ENCODE data around the gene KRTAP2-2. TPM values are rescaled to one million over a fixed set of nuclear protein-coding genes. Genes with fewer than 3 reads are reported as not detected.
"Not testable (repeated sequence)": the region's sequence is repeated elsewhere in the genome, so short reads cannot be mapped to it uniquely, and the experiment has no call there.

KRTAP2-2 gene
- total RNA-seq, 1 experiment from 2014 or later: not detected

GRCh38 chr17:41064301-41064700 is 9.3 kb upstream of the KRTAP2-2 start:
- H3K4me1 Mint-ChIP-seq (ENCODE audit: low read depth, unreplicated experiment): peaks cover 56% of the 10 kb centered on the region
- H3K27ac Mint-ChIP-seq (ENCODE audit: unreplicated experiment): no peak overlapping the region
- H3K4me3 Mint-ChIP-seq (ENCODE audit: low read depth, unreplicated experiment): no peak overlapping the region
- TF ChIP-seq CTCF (IDR thresholded peaks at IDR 0.05; ENCODE audit: unreplicated experiment): no peak
- DNase-seq: no peak
- no TSS peak for BruUV-seq (replicated peaks)
- intact Hi-C loops (cut with micrococcal nuclease; ENCODE audit: unreplicated experiment): loop anchor here (5.0 kb wide), 1 partner anchor 207 kb away; no protein-coding TSS in a partner anchor
- CTCF ChIA-PET: interaction anchor here (1.2 to 1.3 kb wide), 2 partner anchors 15 to 340 kb away, joined by 3 read pairs; no protein-coding TSS in a partner anchor
- H3K9me3 Mint-ChIP-seq (ENCODE audit: low read depth, unreplicated experiment): no peaks in the 10 kb centered on the region
- H3K27me3 Mint-ChIP-seq (ENCODE audit: unreplicated experiment): no peaks in the 10 kb centered on the region
- H3K36me3 Mint-ChIP-seq (ENCODE audit: insufficient read depth, unreplicated experiment): peaks cover 16% of the 10 kb centered on the region

- Mint-ChIP-seq H3K27ac (ENCODE audit: unreplicated experiment) (no peak overlapping the region), H3K27me3 (ENCODE audit: unreplicated experiment) (no peaks in the 10 kb centered on the region), H3K36me3 (ENCODE audit: insufficient read depth, unreplicated experiment) (peaks cover 20% of the 10 kb centered on the region), H3K9me3 (ENCODE audit: low read depth, unreplicated experiment) (no peaks in the 10 kb centered on the region), H3K4me1 (ENCODE audit: low read depth, unreplicated experiment) (peaks cover 65% of the 10 kb centered on the region), H3K4me3 (ENCODE audit: low read depth, unreplicated experiment) (no peak overlapping the region)
- CTCF ChIA-PET: interaction anchor here (0.5 to 1.3 kb wide), 5 partner anchors 9 to 561 kb away, joined by 3 to 4 read pairs (median 3); partner anchors contain the start of gene KRT17
- intact Hi-C loops (cut with micrococcal nuclease; ENCODE audit: unreplicated experiment): loop anchor here (5.0 kb wide), 1 partner anchor 206 kb away; no protein-coding TSS in a partner anchor
- DNase-seq: no peak
- TF ChIP-seq CTCF (IDR thresholded peaks at IDR 0.05; ENCODE audit: unreplicated experiment): no peak
- no TSS peak for BruUV-seq (replicated peaks)
Observed at GRCh38 chr17:41063449-41063848, 8.4 kb upstream of the KRTAP2-2 start.

- no TSS peak for BruUV-seq (replicated peaks)
- H3K36me3 Mint-ChIP-seq (ENCODE audit: insufficient read depth, unreplicated experiment): peaks cover 20% of the 10 kb centered on the region
- no peak for DNase-seq
- intact Hi-C loops (cut with micrococcal nuclease; ENCODE audit: unreplicated experiment): loop anchor here (2.0 to 5.0 kb wide), 2 partner anchors 19 to 205 kb away; no protein-coding TSS in a partner anchor
- no peak overlapping the region for H3K4me3 Mint-ChIP-seq (ENCODE audit: low read depth, unreplicated experiment)
- CTCF ChIA-PET: interaction anchor here (1.0 to 4.5 kb wide), 3 partner anchors 10 to 126 kb away, joined by 5 to 25 read pairs (median 10); partner anchors contain the start of gene KRT23
- no peak for TF ChIP-seq CTCF (IDR thresholded peaks at IDR 0.05; ENCODE audit: unreplicated experiment)
- H3K27ac Mint-ChIP-seq (ENCODE audit: unreplicated experiment): peak overlapping the region; percentile 88
- H3K27me3 Mint-ChIP-seq (ENCODE audit: unreplicated experiment): no peaks in the 10 kb centered on the region
- H3K9me3 Mint-ChIP-seq (ENCODE audit: low read depth, unreplicated experiment): no peaks in the 10 kb centered on the region
- peaks cover 67% of the 10 kb centered on the region for H3K4me1 Mint-ChIP-seq (ENCODE audit: low read depth, unreplicated experiment)
Observed at GRCh38 chr17:41061964-41062363, 6.9 kb upstream of the KRTAP2-2 start.

- no TSS peak for BruUV-seq (replicated peaks)
- TF ChIP-seq CTCF (IDR thresholded peaks at IDR 0.05; ENCODE audit: unreplicated experiment): no peak
- DNase-seq: peak; percentile 90
- no peaks in the 10 kb centered on the region for H3K9me3 Mint-ChIP-seq (ENCODE audit: low read depth, unreplicated experiment)
- H3K4me3 Mint-ChIP-seq (ENCODE audit: low read depth, unreplicated experiment): peak within 1 kb of the TSS; percentile 33
- CTCF ChIA-PET: interaction anchor here (0.7 to 4.5 kb wide), 21 partner anchors 10 to 489 kb away, joined by 3 to 28 read pairs (median 4); partner anchors contain the start of gene KRT23
- intact Hi-C loops (cut with micrococcal nuclease; ENCODE audit: unreplicated experiment): loop anchor here (1.0 to 5.0 kb wide), 6 partner anchors 17 to 262 kb away; no protein-coding TSS in a partner anchor
- peaks cover 54% of the 10 kb centered on the region for H3K4me1 Mint-ChIP-seq (ENCODE audit: low read depth, unreplicated experiment)
- peaks cover 20% of the 10 kb centered on the region for H3K36me3 Mint-ChIP-seq (ENCODE audit: insufficient read depth, unreplicated experiment)
- peak within 1 kb of the TSS; percentile 88 for H3K27ac Mint-ChIP-seq (ENCODE audit: unreplicated experiment)
- no peaks in the 10 kb centered on the region for H3K27me3 Mint-ChIP-seq (ENCODE audit: unreplicated experiment)
Observed at GRCh38 chr17:41060052-41060604, 5.1 kb upstream of the KRTAP2-2 start, which contains the start of gene KRTAP2-3. Gene KRTAP2-3 (minus strand): TSS chr17:41060114. CDS start chr17:41060050, 64 bp downstream.

- TSS peak; percentile 98 for BruUV-seq (replicated peaks)
- Mint-ChIP-seq H3K27ac (ENCODE audit: unreplicated experiment) (peak overlapping the region; percentile 88), H3K36me3 (ENCODE audit: insufficient read depth, unreplicated experiment) (peaks cover 20% of the 10 kb centered on the region), H3K4me3 (ENCODE audit: low read depth, unreplicated experiment) (peak overlapping the region; percentile 33), H3K4me1 (ENCODE audit: low read depth, unreplicated experiment) (peaks cover 53% of the 10 kb centered on the region)
- DNase-seq; H3K9me3 Mint-ChIP-seq (ENCODE audit: low read depth, unreplicated experiment); H3K27me3 Mint-ChIP-seq (ENCODE audit: unreplicated experiment): not testable (repeated sequence)
- CTCF ChIA-PET: interaction anchor here (0.6 to 4.5 kb wide), 26 partner anchors 11 to 489 kb away, joined by 3 to 28 read pairs (median 4); partner anchors contain the start of gene KRT23
- intact Hi-C loops (cut with micrococcal nuclease; ENCODE audit: unreplicated experiment): loop anchor here (1.0 to 5.0 kb wide), 6 partner anchors 17 to 263 kb away; no protein-coding TSS in a partner anchor
Observed at GRCh38 chr17:41059276-41060051, 4.4 kb upstream of the KRTAP2-2 start.
